Mucosa of stomach (tissue), 1 donor: ENCODE data around the gene YPEL1.

Source experiments
- H3K27me3 ChIP-seq: one replicate; pipeline ENCODE4 v1.7.0; 2013; ENCODE audit warnings: mild to moderate bottlenecking, low read length; ENCODE audit not compliant: control insufficient read depth, insufficient read depth
- H3K36me3 ChIP-seq: one replicate; pipeline ENCODE4 v1.7.0; 2013; ENCODE audit warnings: low read length; ENCODE audit not compliant: control insufficient read depth, insufficient read depth
- H3K4me1 ChIP-seq: one replicate; pipeline ENCODE4 v1.7.0; 2013; ENCODE audit warnings: mild to moderate bottlenecking, low read length; ENCODE audit not compliant: control insufficient read depth, insufficient read depth
- H3K4me3 ChIP-seq: one replicate; pipeline ENCODE4 v1.7.0; 2013; ENCODE audit warnings: low read length
- H3K9ac ChIP-seq: one replicate; pipeline ENCODE4 v1.7.0; 2013; ENCODE audit warnings: mild to moderate bottlenecking, low read length, moderate library complexity
- H3K9me3 ChIP-seq: one replicate; pipeline ENCODE4 v1.7.0; 2013; ENCODE audit warnings: mild to moderate bottlenecking, low read length, moderate library complexity; ENCODE audit not compliant: control insufficient read depth
- donor health status: Pancreatic carcinoma.

The YPEL1 gene

GRCh38 chr22:21651521-21652009, 84.0 kb downstream of the YPEL1 start:
- no peaks in the 10 kb centered on the region for H3K27me3 ChIP-seq
- peak overlapping the region; percentile 74 for H3K4me3 ChIP-seq
- H3K9ac ChIP-seq: peak overlapping the region; percentile 50
- no peaks in the 10 kb centered on the region for H3K36me3 ChIP-seq
- no peaks in the 10 kb centered on the region for H3K9me3 ChIP-seq
- peaks cover 26% of the 10 kb centered on the region for H3K4me1 ChIP-seq

GRCh38 chr22:21650823-21651520, 84.6 kb downstream of the YPEL1 start:
- Histone ChIP-seq H3K4me3 (peak overlapping the region; percentile 74), H3K9ac (no peak overlapping the region), H3K27me3 (no peaks in the 10 kb centered on the region), H3K4me1 (peaks cover 26% of the 10 kb centered on the region), H3K9me3 (no peaks in the 10 kb centered on the region), H3K36me3 (no peaks in the 10 kb centered on the region)

- Histone ChIP-seq H3K27me3 (no peaks in the 10 kb centered on the region), H3K9me3 (no peaks in the 10 kb centered on the region), H3K9ac (no peak overlapping the region), H3K36me3 (no peaks in the 10 kb centered on the region), H3K4me3 (no peak overlapping the region), H3K4me1 (peaks cover 26% of the 10 kb centered on the region)
Observed at GRCh38 chr22:21650280-21650679, 85.3 kb downstream of the YPEL1 start.
